IMR-90 (cell line): ENCODE measurements around the gene OCEL1. TPM values are rescaled to one million over a fixed set of nuclear protein-coding genes. Genes with fewer than 3 reads are reported as not detected.

Source experiments
- ATAC-seq: fragments of 200-7000 bp; cut with Tn5 transposase; 2 replicates; pipeline ENCODE4 v1.9.1; 2020; ENCODE audit warnings: low read depth, mild to moderate bottlenecking, moderate library complexity
- BruUV-seq: library from RNA; stranded (reverse); fragments of 400-500 nt; replicated peaks from 2 replicates; lab custom pipeline; 2021; lab: Mats Ljungman, UMichigan
- CTCF ChIA-PET: fragments of 300-600 bp; formaldehyde crosslinking; extraction: SDS; loops from one replicate; lab custom pipeline; 2021; ENCODE audit warnings: antibody characterized with exemption; lab: Yijun Ruan, JAX
- POLR2A ChIA-PET: fragments of 300-600 bp; sonication (Branson Sonifier 250); formaldehyde crosslinking; loops from one replicate; lab custom pipeline; 2022; ENCODE audit warnings: antibody characterized with exemption; ENCODE audit not compliant: unreplicated experiment; lab: Charles Lee
- DNase-seq: peaks from one replicate; pipeline ENCODE4 v3.0.0; 2013
- H2AFZ ChIP-seq: replicated peaks from 2 replicates; pipeline ENCODE3; 2013; ENCODE audit warnings: low read length, mild to moderate bottlenecking; ENCODE audit not compliant: poor library complexity
- H2AK5ac ChIP-seq: 2 replicates; pipeline ENCODE4 v1.6.1; 2013; ENCODE audit warnings: low read depth, low read length, inconsistent platforms
- H2AK9ac ChIP-seq: replicated peaks from 2 replicates; pipeline ENCODE3; 2013; ENCODE audit warnings: mild to moderate bottlenecking, low read depth, low read length, moderate library complexity; ENCODE audit not compliant: poor library complexity
- H2BK120ac ChIP-seq: 2 replicates; pipeline ENCODE4 v1.6.1; 2013; ENCODE audit warnings: low read depth, low read length, inconsistent platforms
- H2BK15ac ChIP-seq: 3 replicates; pipeline ENCODE4 v1.6.1; 2013; ENCODE audit warnings: low read depth, low read length, inconsistent platforms
- H2BK20ac ChIP-seq: 2 replicates; pipeline ENCODE4 v1.6.1; 2013; ENCODE audit warnings: low read depth, mild to moderate bottlenecking, inconsistent platforms, low read length, moderate library complexity
- H2BK5ac ChIP-seq: 2 replicates; pipeline ENCODE4 v1.6.1; 2013; ENCODE audit warnings: mild to moderate bottlenecking, low read depth, low read length, inconsistent platforms; ENCODE audit not compliant: poor library complexity, severe bottlenecking
- H3K14ac ChIP-seq: replicated peaks from 2 replicates; pipeline ENCODE4 v1.6.1; 2013; ENCODE audit warnings: low read depth, low read length, inconsistent platforms
- H3K18ac ChIP-seq: 2 replicates; pipeline ENCODE4 v1.6.1; 2013; ENCODE audit warnings: low read depth, low read length, control low read depth
- H3K23ac ChIP-seq: 2 replicates; pipeline ENCODE4 v1.6.1; 2013; ENCODE audit warnings: low read depth, low read length, inconsistent platforms
- H3K27ac ChIP-seq: 2 replicates; pipeline ENCODE4 v1.5.1; 2013; ENCODE audit warnings: mild to moderate bottlenecking, control low read depth, low read length; ENCODE audit not compliant: insufficient read depth
- H3K27me3 ChIP-seq: 2 replicates; pipeline ENCODE4 v1.6.1; 2013; ENCODE audit warnings: low read length; ENCODE audit not compliant: control insufficient read depth, insufficient read depth
- H3K36me3 ChIP-seq: 2 replicates; pipeline ENCODE4 v1.6.1; 2013; ENCODE audit warnings: low read length, mixed read lengths; ENCODE audit not compliant: control insufficient read depth, insufficient read depth
- H3K4ac ChIP-seq: 2 replicates; pipeline ENCODE4 v1.6.1; 2013; ENCODE audit warnings: low read depth, low read length, inconsistent platforms
- H3K4me1 ChIP-seq: 2 replicates; pipeline ENCODE4 v1.6.1; 2013; ENCODE audit warnings: low read length, mixed read lengths; ENCODE audit not compliant: control insufficient read depth, insufficient read depth
- H3K4me2 ChIP-seq: 2 replicates; pipeline ENCODE4 v1.6.1; 2013; ENCODE audit warnings: low read depth, mild to moderate bottlenecking, control low read depth, low read length, moderate library complexity
- H3K4me3 ChIP-seq: 2 replicates; pipeline ENCODE4 v1.5.1; 2013; ENCODE audit warnings: low read depth, mild to moderate bottlenecking, control low read depth, low read length, moderate library complexity; ENCODE audit not compliant: insufficient read depth
- H3K56ac ChIP-seq: 2 replicates; pipeline ENCODE4 v1.6.1; 2013; ENCODE audit warnings: low read length, inconsistent platforms; ENCODE audit not compliant: insufficient read depth; ENCODE audit errors: extremely low read depth
- H3K79me1 ChIP-seq, 2 experiments: 2 replicates each; pipeline ENCODE4 v1.6.1; 2013; ENCODE audit warnings: low read length in 2 of 2, inconsistent platforms in 1 of 2, low read depth in 1 of 2
- H3K9ac ChIP-seq: 2 replicates; pipeline ENCODE4 v1.6.1; 2013; ENCODE audit warnings: low read depth, low read length, control low read depth
- H3K9me1 ChIP-seq: 2 replicates; pipeline ENCODE4 v1.6.1; 2013; ENCODE audit warnings: low read length, inconsistent platforms; ENCODE audit not compliant: insufficient read depth
- H3K9me3 ChIP-seq: 2 replicates; pipeline ENCODE4 v1.6.1; 2013; ENCODE audit warnings: low read length; ENCODE audit not compliant: control insufficient read depth, insufficient read depth
- H4K20me1 ChIP-seq: 2 replicates; pipeline ENCODE4 v1.6.1; 2013; ENCODE audit warnings: low read length, inconsistent platforms; ENCODE audit not compliant: insufficient read depth
- H4K5ac ChIP-seq: 2 replicates; pipeline ENCODE4 v1.6.1; 2013; ENCODE audit warnings: mild to moderate bottlenecking, low read depth, low read length, control low read depth
- H4K8ac ChIP-seq, 2 experiments: 2 replicates each; pipeline ENCODE4 v1.6.1; 2013; ENCODE audit warnings: low read depth in 2 of 2, low read length in 2 of 2, control low read depth in 1 of 2, inconsistent platforms in 1 of 2
- H4K91ac ChIP-seq: 2 replicates; pipeline ENCODE4 v1.6.1; 2013; ENCODE audit warnings: low read depth, low read length, inconsistent platforms; ENCODE audit not compliant: insufficient read depth
- CHD1 ChIP-seq: IDR thresholded peaks from 2 replicates; pipeline ENCODE4 v1.6.1; 2012; ENCODE audit warnings: low read depth, low read length, improper control_type of control experiment
- USF2 ChIP-seq: fragments of 150-350 bp; IDR thresholded peaks from 2 replicates; pipeline ENCODE4 v1.6.1; 2017; ENCODE audit warnings: mild to moderate bottlenecking, antibody characterized with exemption, low read length, low read depth
- WGBS, 2 experiments: methylation state at CpG; one replicate each; pipeline versions ENCODE4 v1.1.5 to v1.1.7; 2013; ENCODE audit warnings: missing lambda C conversion rate in 2 of 2; ENCODE audit not compliant: insufficient read length in 1 of 2; ENCODE audit errors: extremely low coverage in 2 of 2; 5-methylcytosine and 5-hydroxymethylcytosine counted together
- dilution Hi-C: fragments of 300-500 bp; cut with HindIII; formaldehyde crosslinking; loops from one replicate; pipeline ENCODE4 v1.14.3; 2018; ENCODE audit warnings: low sequenced_read_pairs; ENCODE audit not compliant: unreplicated experiment
- in situ Hi-C: fragments of 300-500 bp; cut with MboI; formaldehyde crosslinking; loops from 3 replicates; pipeline ENCODE4 v1.14.3; 2019; ENCODE audit warnings: low sequenced_read_pairs, inconsistent platforms, mixed read lengths
- intact Hi-C: fragments of 100-400 bp; cut with micrococcal nuclease; formaldehyde crosslinking; loops from 2 replicates; pipeline ENCODE4 v1.10.0; 2022
- polyA plus RNA-seq, 3 experiments: library from polyadenylated mRNA; depleted of rRNA; stranded (reverse); fragments of >200 nt; gene quantifications; 2 replicates each; pipeline ENCODE4 v1.2.3, GENCODE V29; 2012; ENCODE audit warnings: low replicate concordance in 1 of 3
- total RNA-seq: library from RNA; depleted of rRNA; stranded (reverse); fragments of >200 nt; gene quantifications from 2 replicates; pipeline ENCODE4 v1.2.3, GENCODE V29; 2012

The OCEL1 gene
- total and polyA plus RNA-seq, 2 of the 4 experiments (the other 2 are of a cell fraction) = 1.1 to 7.2 TPM

- no peak overlapping the region for H2BK20ac ChIP-seq
- dilution Hi-C loops = no loop called here
- ATAC-seq (no peak), DNase-seq (no peak)
- no peak overlapping the region for H3K4me3 ChIP-seq
- H3K79me1 ChIP-seq = peaks cover 0 to 17% of the 10 kb centered on the region in 2 experiments; a peak in 2 of 4 replicates
- no peak overlapping the region for H3K23ac ChIP-seq
- H3K9me3 ChIP-seq = peaks cover 10% of the 10 kb centered on the region
- no peak overlapping the region for H3K4ac ChIP-seq
- no peak overlapping the region for H2BK15ac ChIP-seq
- H3K36me3 ChIP-seq = peaks cover under 1% of the 10 kb centered on the region; the same call in 1 of the 2 replicates
- no TSS peak for BruUV-seq
- H2BK120ac ChIP-seq = no peak overlapping the region
- POLR2A ChIA-PET = no interaction called here
- WGBS, 2 experiments = 86% methylated on average over 7 of the region's 23 CpGs; no CpG with 5 or more reads in 1 of the 2 experiments
- no peak overlapping the region for H4K5ac ChIP-seq
- H3K4me2 ChIP-seq = no peak overlapping the region
- H3K27ac ChIP-seq = no peak overlapping the region
- no peaks in the 10 kb centered on the region for H3K27me3 ChIP-seq
- intact Hi-C loops = no loop called here
- in situ Hi-C loops = no loop called here
- H3K9me1 ChIP-seq = peaks cover 4% of the 10 kb centered on the region
- H4K20me1 ChIP-seq = 0 out of 2 replicates have a peak, but pooled peaks cover 4% of the 10 kb centered on the region
- H2BK5ac ChIP-seq = no peak overlapping the region
- H2AK9ac ChIP-seq = peak overlapping the region; percentile 1
- no peak overlapping the region for H4K8ac ChIP-seq
- H3K14ac ChIP-seq = no peak overlapping the region
- no peak overlapping the region for H3K9ac ChIP-seq
- H3K56ac ChIP-seq = no peak overlapping the region
- H3K4me1 ChIP-seq = no peaks in the 10 kb centered on the region; the same call in 1 of the 2 replicates
- no peak overlapping the region for H2AK5ac ChIP-seq
- no peak overlapping the region for H4K91ac ChIP-seq
- no peak overlapping the region for H3K18ac ChIP-seq
- no peak for TF ChIP-seq USF2
- TF ChIP-seq CHD1 = no peak
- no peak overlapping the region for H2AFZ ChIP-seq
- CTCF ChIA-PET = interaction anchor here (1.3 kb wide), 1 partner anchor 196 kb away, joined by 6 read pairs; no protein-coding TSS in a partner anchor
These were observed 38.0 kb downstream of the OCEL1 start for GRCh38 chr19:17263712-17264640.
